Mesenchymal stem cell (in vitro differentiated cells and primary cell): ENCODE results near the gene LEMD2.

ENCODE experiments used
- DNase-seq: peaks from one replicate; pipeline ENCODE4 v3.0.0-alpha.2; 2013
- H2AFZ ChIP-seq: one replicate; pipeline ENCODE4 v1.6.1; 2013; ENCODE audit warnings: low read depth, mild to moderate bottlenecking, control low read depth, inconsistent platforms, low read length, moderate library complexity
- H2AK5ac ChIP-seq: 2 replicates; pipeline ENCODE4 v1.6.1; 2013; ENCODE audit warnings: low read length, moderate library complexity, mild to moderate bottlenecking, inconsistent platforms; ENCODE audit not compliant: severe bottlenecking
- H2BK120ac ChIP-seq: one replicate; pipeline ENCODE4 v1.6.1; 2013; ENCODE audit warnings: low read depth, mild to moderate bottlenecking, inconsistent platforms, low read length, moderate library complexity
- H2BK12ac ChIP-seq, 2 experiments: one replicate each; pipeline ENCODE4 v1.6.1; 2013; ENCODE audit warnings: inconsistent platforms in 2 of 2, low read length in 2 of 2, mild to moderate bottlenecking in 2 of 2, moderate library complexity in 2 of 2, control low read depth in 1 of 2
- H2BK15ac ChIP-seq: one replicate; pipeline ENCODE4 v1.6.1; 2013; ENCODE audit warnings: mild to moderate bottlenecking, low read depth, inconsistent platforms; ENCODE audit not compliant: poor library complexity, severe bottlenecking
- H2BK5ac ChIP-seq: 2 replicates; pipeline ENCODE4 v1.6.1; 2013; ENCODE audit warnings: low read depth, mild to moderate bottlenecking, low read length, control low read depth, inconsistent platforms; ENCODE audit not compliant: poor library complexity, severe bottlenecking
- H3K14ac ChIP-seq, 2 experiments: one replicate each; pipeline ENCODE4 v1.6.1; 2013; ENCODE audit warnings: inconsistent platforms in 2 of 2, low read length in 2 of 2, control low read depth in 1 of 2, mild to moderate bottlenecking in 1 of 2, moderate library complexity in 1 of 2
- H3K18ac ChIP-seq, 2 experiments: one replicate each; pipeline ENCODE4 v1.6.1; 2013; ENCODE audit warnings: inconsistent platforms in 2 of 2, low read length in 2 of 2, control low read depth in 1 of 2, low read depth in 1 of 2, mild to moderate bottlenecking in 1 of 2
- H3K23ac ChIP-seq, 2 experiments: one replicate each; pipeline ENCODE4 v1.6.1; 2013; ENCODE audit warnings: inconsistent platforms in 2 of 2, low read length in 2 of 2, mild to moderate bottlenecking in 2 of 2, moderate library complexity in 2 of 2, control low read depth in 1 of 2
- H3K27ac ChIP-seq: 2 replicates; pipeline ENCODE4 v1.5.1; 2013; ENCODE audit warnings: mild to moderate bottlenecking, moderate library complexity, low read length, control low read depth, inconsistent platforms; ENCODE audit not compliant: poor library complexity, severe bottlenecking
- H3K27me3 ChIP-seq, 2 experiments: 2 replicates each; pipeline versions ENCODE4 v1.6.1 to v1.7.0; 2013; ENCODE audit warnings: low read length in 2 of 2, mild to moderate bottlenecking in 2 of 2, moderate library complexity in 2 of 2, control low read depth in 1 of 2, inconsistent platforms in 1 of 2; ENCODE audit not compliant: control insufficient read depth in 1 of 2, insufficient read depth in 1 of 2
- H3K36me3 ChIP-seq, 2 experiments: 2 replicates each; pipeline versions ENCODE4 v1.6.1 to v1.7.0; 2013; ENCODE audit warnings: low read length in 2 of 2, control low read depth in 1 of 2, inconsistent platforms in 1 of 2, low read depth in 1 of 2, mild to moderate bottlenecking in 1 of 2; ENCODE audit not compliant: insufficient read depth in 2 of 2, control insufficient read depth in 1 of 2
- H3K4ac ChIP-seq, 2 experiments: one replicate each; pipeline ENCODE4 v1.6.1; 2013; ENCODE audit warnings: inconsistent platforms in 2 of 2, low read length in 2 of 2, mild to moderate bottlenecking in 2 of 2, moderate library complexity in 2 of 2, control low read depth in 1 of 2, low read depth in 1 of 2
- H3K4me1 ChIP-seq: 2 replicates; pipeline ENCODE4 v1.6.1; 2013; ENCODE audit warnings: low read depth, low read length, control low read depth; ENCODE audit not compliant: control insufficient read depth, insufficient read depth
- H3K4me2 ChIP-seq: 2 replicates; pipeline ENCODE4 v1.6.1; 2013; ENCODE audit warnings: low read length, mild to moderate bottlenecking, inconsistent platforms; ENCODE audit not compliant: poor library complexity, severe bottlenecking
- H3K4me3 ChIP-seq, 2 experiments: 2 replicates each; pipeline versions ENCODE4 v1.5.1 to v1.7.0; 2013; ENCODE audit warnings: low read length in 2 of 2, mild to moderate bottlenecking in 2 of 2, control low read depth in 1 of 2, low read depth in 1 of 2; ENCODE audit not compliant: insufficient read depth in 1 of 2
- H3K79me1 ChIP-seq: replicated peaks from 2 replicates; pipeline ENCODE4 v1.6.1; 2013; ENCODE audit warnings: mild to moderate bottlenecking, control low read depth, low read length, inconsistent platforms; ENCODE audit not compliant: poor library complexity, severe bottlenecking
- H3K9ac ChIP-seq: 2 replicates; pipeline ENCODE4 v1.7.0; 2013; ENCODE audit warnings: mild to moderate bottlenecking, low read length, moderate library complexity
- H3K9me3 ChIP-seq: 2 replicates; pipeline ENCODE4 v1.7.0; 2013; ENCODE audit warnings: mild to moderate bottlenecking, low read length; ENCODE audit not compliant: control insufficient read depth
- H4K8ac ChIP-seq: one replicate; pipeline ENCODE4 v1.6.1; 2013; ENCODE audit warnings: inconsistent platforms, mild to moderate bottlenecking, low read length, moderate library complexity
- H4K91ac ChIP-seq: one replicate; pipeline ENCODE4 v1.6.1; 2013; ENCODE audit warnings: mild to moderate bottlenecking, low read length, inconsistent platforms
- WGBS: methylation state at CpG from one replicate; pipeline ENCODE4 v1.1.7; 2013; ENCODE audit warnings: mixed read lengths; 5-methylcytosine and 5-hydroxymethylcytosine counted together

Gene LEMD2

GRCh38 chr6:33818293-33818692, 29.4 kb upstream of the LEMD2 start:
- peaks cover 57 to 91% of the 10 kb centered on the region in 2 experiments for H3K27me3 ChIP-seq
- H3K4ac ChIP-seq, result no peak overlapping the region
- H2AFZ ChIP-seq, result no peak overlapping the region
- 73% methylated on average over 2 of the region's 3 CpGs for WGBS
- H3K4me3 ChIP-seq, result no peak overlapping the region
- DNase-seq, result no peak
- H3K4me1 ChIP-seq, result no peaks in the 10 kb centered on the region
- no peak overlapping the region for H3K27ac ChIP-seq
- H2BK5ac ChIP-seq, result no peak overlapping the region
- no peak overlapping the region for H3K23ac ChIP-seq
- no peak overlapping the region for H2BK15ac ChIP-seq
- no peak overlapping the region for H4K91ac ChIP-seq
- no peak overlapping the region for H3K4me2 ChIP-seq
- H4K8ac ChIP-seq, result no peak overlapping the region
- H3K36me3 ChIP-seq, result no peaks in the 10 kb centered on the region
- H3K18ac ChIP-seq, result no peak overlapping the region
- no peaks in the 10 kb centered on the region for H3K79me1 ChIP-seq
- no peak overlapping the region for H3K14ac ChIP-seq
- no peak overlapping the region for H3K9ac ChIP-seq
- H3K9me3 ChIP-seq, result no peaks in the 10 kb centered on the region
- H2AK5ac ChIP-seq, result no peak overlapping the region
- no peak overlapping the region for H2BK120ac ChIP-seq
- no peak overlapping the region for H2BK12ac ChIP-seq

- no peak overlapping the region for H3K9ac ChIP-seq
- no peak overlapping the region for H3K4me3 ChIP-seq
- no peak overlapping the region for H3K4ac ChIP-seq
- no peaks in the 10 kb centered on the region for H3K79me1 ChIP-seq
- no peak overlapping the region for H2BK12ac ChIP-seq
- H3K4me1 ChIP-seq, result no peaks in the 10 kb centered on the region
- H3K4me2 ChIP-seq, result no peak overlapping the region
- no peaks in the 10 kb centered on the region for H3K36me3 ChIP-seq
- no peaks in the 10 kb centered on the region for H3K9me3 ChIP-seq
- H2BK120ac ChIP-seq, result no peak overlapping the region
- no peak overlapping the region for H2BK15ac ChIP-seq
- H2AK5ac ChIP-seq, result no peak overlapping the region
- no peak for DNase-seq
- peaks cover 54 to 90% of the 10 kb centered on the region in 2 experiments for H3K27me3 ChIP-seq
- no peak overlapping the region for H3K18ac ChIP-seq
- no peak overlapping the region for H2BK5ac ChIP-seq
- WGBS, result 77% methylated on average over 5 of the region's 5 CpGs
- H2AFZ ChIP-seq, result no peak overlapping the region
- no peak overlapping the region for H3K27ac ChIP-seq
- H4K8ac ChIP-seq, result no peak overlapping the region
- H4K91ac ChIP-seq, result no peak overlapping the region
- no peak overlapping the region for H3K23ac ChIP-seq
- no peak overlapping the region for H3K14ac ChIP-seq
These were observed 28.6 kb upstream of the LEMD2 start for GRCh38 chr6:33817489-33817888.

GRCh38 chr6:33816911-33817310, 28.0 kb upstream of the LEMD2 start:
- H3K9ac ChIP-seq, result no peak overlapping the region
- H3K18ac ChIP-seq, result no peak overlapping the region
- H3K4me3 ChIP-seq, result no peak overlapping the region
- no peak overlapping the region for H3K14ac ChIP-seq
- no peak overlapping the region for H2BK12ac ChIP-seq
- no peaks in the 10 kb centered on the region for H3K36me3 ChIP-seq
- H3K23ac ChIP-seq, result no peak overlapping the region
- no peak overlapping the region for H4K91ac ChIP-seq
- H3K27ac ChIP-seq, result no peak overlapping the region
- WGBS, result 78% methylated on average over 8 of the region's 8 CpGs
- no peak overlapping the region for H2BK120ac ChIP-seq
- no peak overlapping the region for H4K8ac ChIP-seq
- H3K4me2 ChIP-seq, result no peak overlapping the region
- H2AFZ ChIP-seq, result no peak overlapping the region
- H2BK15ac ChIP-seq, result no peak overlapping the region
- H2BK5ac ChIP-seq, result no peak overlapping the region
- no peaks in the 10 kb centered on the region for H3K4me1 ChIP-seq
- H2AK5ac ChIP-seq, result no peak overlapping the region
- no peaks in the 10 kb centered on the region for H3K9me3 ChIP-seq
- peaks cover 54 to 90% of the 10 kb centered on the region in 2 experiments for H3K27me3 ChIP-seq
- no peaks in the 10 kb centered on the region for H3K79me1 ChIP-seq
- no peak overlapping the region for H3K4ac ChIP-seq
- no peak for DNase-seq

GRCh38 chr6:33815854-33816253, 26.9 kb upstream of the LEMD2 start:
- Histone ChIP-seq H3K4me2 (no peak overlapping the region), H3K14ac (no peak overlapping the region), H4K8ac (no peak overlapping the region), H3K9ac (no peak overlapping the region), H2BK120ac (no peak overlapping the region), H3K79me1 (no peaks in the 10 kb centered on the region), H2BK5ac (no peak overlapping the region), H3K27me3 (peaks cover 62 to 94% of the 10 kb centered on the region in 2 experiments), H2BK15ac (no peak overlapping the region), H3K4ac (no peak overlapping the region), H3K27ac (no peak overlapping the region), H3K18ac (no peak overlapping the region), H3K36me3 (no peaks in the 10 kb centered on the region), H3K4me1 (no peaks in the 10 kb centered on the region), H2AFZ (no peak overlapping the region), H3K4me3 (no peak overlapping the region), H3K9me3 (no peaks in the 10 kb centered on the region), H2BK12ac (no peak overlapping the region), H4K91ac (no peak overlapping the region), H2AK5ac (no peak overlapping the region), H3K23ac (no peak overlapping the region)
- no CpG with 5 or more reads among the region's 1 CpG for WGBS
- peak; percentile 29 for DNase-seq
